ENCODE data around the gene ACAD10.
"Not testable (repeated sequence)": the region's sequence is repeated elsewhere in the genome, so short reads cannot be mapped to it uniquely, and the experiment has no call there.

Gene ACAD10

GRCh38 chr12:111645433-111645832 lies 40.4 kb upstream of the ACAD10 start:
- no peak overlapping the region for H3K4me3 ChIP-seq (ENCODE audit: control insufficient read depth, low read depth, low read length)
- DNase-seq (ENCODE audit: low read depth): no peak

GRCh38 chr12:111650912-111651311 lies 34.9 kb upstream of the ACAD10 start:
- no peak for DNase-seq (ENCODE audit: low read depth)
- no peak for TF ChIP-seq CTCF (IDR thresholded peaks at IDR 0.05; ENCODE audit: control insufficient read depth, insufficient read depth, low read depth, low read length, missing control alignments)
- no peak overlapping the region for H3K4me3 ChIP-seq (ENCODE audit: control insufficient read depth, low read depth, low read length)

More at GRCh38 chr12:111645433-111645832, 40.4 kb upstream of the ACAD10 start:
- TF ChIP-seq CTCF (IDR thresholded peaks at IDR 0.05; ENCODE audit: control insufficient read depth, insufficient read depth, low read depth, low read length, missing control alignments): no peak

- DNase-seq (ENCODE audit: low read depth): not testable (repeated sequence)
Measured at GRCh38 chr12:111652530-111652929, 33.3 kb upstream of the ACAD10 start.

GRCh38 chr12:111653596-111653995 lies 32.3 kb upstream of the ACAD10 start:
- H3K4me3 ChIP-seq (ENCODE audit: control insufficient read depth, low read depth, low read length): no peak overlapping the region
- no peak for DNase-seq (ENCODE audit: low read depth)
- no peak for TF ChIP-seq CTCF (IDR thresholded peaks at IDR 0.05; ENCODE audit: control insufficient read depth, insufficient read depth, low read depth, low read length, missing control alignments)

More at GRCh38 chr12:111652530-111652929, 33.3 kb upstream of the ACAD10 start:
- not testable (repeated sequence) for H3K4me3 ChIP-seq (ENCODE audit: control insufficient read depth, low read depth, low read length)

DNA sequence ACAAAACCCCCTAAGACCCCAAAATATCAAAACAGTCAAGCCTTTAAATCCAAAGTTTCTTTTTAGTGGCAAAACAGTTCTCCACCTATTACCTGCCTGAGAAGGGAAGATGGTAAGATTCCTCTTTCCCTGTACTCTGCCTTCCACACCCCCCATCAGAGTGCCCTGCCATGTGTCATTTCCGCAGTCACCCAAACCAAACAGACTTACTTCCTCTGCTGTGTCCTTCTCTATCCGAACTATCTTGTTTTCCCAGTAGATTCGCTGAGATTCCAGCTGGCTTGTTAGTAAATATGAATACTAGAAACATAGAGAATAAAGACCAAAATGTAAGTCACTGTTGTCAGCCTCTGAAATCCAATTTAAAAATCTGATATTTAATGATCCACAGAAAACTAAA lies 30.5 kb upstream of the ACAD10 start:
- TF ChIP-seq CTCF (IDR thresholded peaks at IDR 0.05; ENCODE audit: control insufficient read depth, insufficient read depth, low read depth, low read length, missing control alignments): no peak
- no peak for DNase-seq (ENCODE audit: low read depth)
- no peak overlapping the region for H3K4me3 ChIP-seq (ENCODE audit: control insufficient read depth, low read depth, low read length)

- DNase-seq (ENCODE audit: low read depth): no peak
- H3K4me3 ChIP-seq (ENCODE audit: control insufficient read depth, low read depth, low read length): no peak overlapping the region
- no peak for TF ChIP-seq CTCF (IDR thresholded peaks at IDR 0.05; ENCODE audit: control insufficient read depth, insufficient read depth, low read depth, low read length, missing control alignments)
Measured at GRCh38 chr12:111656016-111656415, 29.8 kb upstream of the ACAD10 start.

- no peak for DNase-seq (ENCODE audit: low read depth)
- no peak overlapping the region for H3K4me3 ChIP-seq (ENCODE audit: control insufficient read depth, low read depth, low read length)
- no peak for TF ChIP-seq CTCF (IDR thresholded peaks at IDR 0.05; ENCODE audit: control insufficient read depth, insufficient read depth, low read depth, low read length, missing control alignments)
Measured at GRCh38 chr12:111664499-111664898, 21.4 kb upstream of the ACAD10 start.

All from AG09309 (cell line).